GM21447 (cell line): Measurements from ENCODE around the gene CTBP1.
A peak's percentile ranks its signal among the peaks of the same experiment; 100 is the strongest.
"Not testable (repeated sequence)": the region's sequence is repeated elsewhere in the genome, so short reads cannot be mapped to it uniquely, and the experiment has no call there.

Experiments used
- ATAC-seq: cut with Tn5 transposase; IDR thresholded peaks from one replicate; pipeline ENCODE4 v1.9.1; 2021; ENCODE audit not compliant: unreplicated experiment

The CTBP1 gene

GRCh38 chr4:1248245-1249147, at the start of gene CTBP1:
CTBP1 (minus strand) TSS chr4:1249130; CDS start chr4:1241331, 7,799 bp downstream.
- peak; percentile 26 for ATAC-seq

- no peak for ATAC-seq
Measured at GRCh38 chr4:1298461-1298860, 49.5 kb upstream of the CTBP1 start.

GRCh38 chr4:1297456-1298325, 48.8 kb upstream of the CTBP1 start:
- ATAC-seq, result no peak

- no peak for ATAC-seq
Measured at GRCh38 chr4:1297023-1297395, 48.1 kb upstream of the CTBP1 start.

- ATAC-seq, result no peak
Measured at GRCh38 chr4:1296324-1297022, 47.5 kb upstream of the CTBP1 start.

- ATAC-seq, result no peak
Measured at GRCh38 chr4:1295405-1296055, 46.6 kb upstream of the CTBP1 start.

GRCh38 chr4:1294891-1295290, 46.0 kb upstream of the CTBP1 start:
- ATAC-seq, result no peak

GRCh38 chr4:1294424-1294823, 45.5 kb upstream of the CTBP1 start:
- no peak for ATAC-seq

GRCh38 chr4:1293991-1294390, 45.1 kb upstream of the CTBP1 start:
- ATAC-seq, result no peak

DNA sequence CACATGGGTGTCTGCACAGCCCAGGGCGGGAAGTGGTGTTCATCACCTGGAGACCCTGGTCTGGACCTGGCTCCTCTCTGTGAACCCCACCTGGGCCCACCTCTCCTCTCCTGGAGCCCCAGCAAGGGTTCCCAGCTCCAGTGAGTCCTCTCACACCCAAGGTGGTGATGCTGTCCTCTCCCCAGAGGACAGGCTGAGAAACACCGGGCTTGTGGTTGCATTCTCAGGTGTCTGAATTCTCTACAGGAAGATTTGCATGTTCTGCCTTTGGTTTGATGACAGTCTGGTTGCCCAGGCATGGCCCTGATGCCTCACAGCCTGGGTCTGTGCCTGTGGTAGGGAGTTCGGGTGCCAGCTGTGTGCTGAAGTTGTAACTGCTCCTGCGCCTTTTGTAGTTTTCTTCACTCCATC, 44.6 kb upstream of the CTBP1 start:
- no peak for ATAC-seq

GRCh38 chr4:1292703-1293011, 43.7 kb upstream of the CTBP1 start:
- not testable (repeated sequence) for ATAC-seq

GRCh38 chr4:1291996-1292702, 43.2 kb upstream of the CTBP1 start:
- no peak for ATAC-seq

- ATAC-seq, result no peak
Measured at GRCh38 chr4:1291091-1291490, 42.2 kb upstream of the CTBP1 start.

- peak; percentile 10 for ATAC-seq
Measured at GRCh38 chr4:1290165-1290977, 41.4 kb upstream of the CTBP1 start.

- peak; percentile 94 for ATAC-seq
Measured at GRCh38 chr4:1289207-1290164, 40.6 kb upstream of the CTBP1 start, which contains the start of gene MAEA. MAEA (plus strand) TSS chr4:1289891; CDS start chr4:1289914, 23 bp downstream.

DNA sequence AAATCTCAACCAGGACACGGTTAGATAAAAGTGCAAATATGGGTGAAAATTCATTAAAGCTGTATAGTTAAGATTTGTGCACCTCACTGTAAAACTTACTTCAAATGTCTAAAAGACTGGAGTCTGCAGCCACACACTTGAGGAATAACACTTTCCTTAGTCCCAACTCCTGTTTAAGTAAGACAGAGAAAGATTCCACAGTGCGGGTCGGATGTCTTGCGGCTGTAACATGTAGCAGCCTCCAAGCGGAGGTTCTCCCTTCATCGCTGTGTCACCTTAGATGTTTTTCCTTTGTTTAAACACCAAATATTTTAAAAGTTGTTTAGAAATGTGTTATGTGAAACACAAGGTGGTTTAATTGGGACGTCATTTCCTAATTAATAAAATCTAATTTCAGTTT, 39.9 kb upstream of the CTBP1 start:
- no peak for ATAC-seq

DNA sequence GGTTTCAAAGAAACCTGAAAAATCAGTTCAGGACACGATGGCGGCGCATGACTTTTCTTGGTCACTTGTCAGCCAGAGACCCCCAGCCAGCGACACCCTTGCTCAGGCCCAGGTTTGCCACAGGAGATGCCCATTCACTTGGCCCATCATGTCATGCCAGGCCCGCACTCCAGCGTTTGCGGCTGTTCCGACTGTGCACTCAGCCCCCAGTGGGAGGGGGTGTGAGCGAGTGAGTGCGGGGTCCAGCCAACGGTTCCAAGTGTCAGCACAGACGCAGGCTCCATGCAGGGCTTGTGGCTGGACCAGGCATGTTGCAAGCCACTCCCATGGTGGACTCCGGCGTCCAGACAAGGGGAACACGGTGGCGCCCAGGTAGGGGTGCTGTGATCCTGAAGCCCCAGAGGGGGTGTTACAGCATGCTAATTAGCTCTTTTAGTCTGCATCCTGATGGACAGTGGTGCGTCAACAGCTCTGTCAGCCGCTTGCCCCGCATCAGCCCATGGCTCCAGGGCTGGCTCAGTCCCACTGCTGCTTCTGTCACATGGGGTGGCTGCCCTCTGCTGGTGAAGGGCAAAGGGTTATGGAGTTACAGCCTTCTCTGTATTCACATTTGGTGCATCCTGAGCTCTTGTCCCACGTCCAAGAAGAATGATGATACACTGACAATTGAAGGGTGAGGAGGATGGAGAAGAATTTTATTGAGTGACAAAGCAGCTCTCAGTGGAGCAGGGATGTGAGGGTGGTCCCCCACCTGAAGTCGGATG, 37.0 kb upstream of the CTBP1 start:
- ATAC-seq, result no peak
